ENCODE data around the gene TIMM9.
A peak's percentile ranks its signal among the peaks of the same experiment; 100 is the strongest.
"Not testable (repeated sequence)": the region's sequence is repeated elsewhere in the genome, so short reads cannot be mapped to it uniquely, and the experiment has no call there.

Gene TIMM9

GRCh38 chr14:58427281-58428117 lies at the start of gene TIMM9, which contains the start of gene KIAA0586:
Gene TIMM9 (minus strand): TSS chr14:58427531. CDS start chr14:58411945, 15,586 bp downstream.
Gene KIAA0586 (plus strand): TSS chr14:58427719. CDS start chr14:58428265, 546 bp downstream.
- DNase-seq: peak; percentile 96

- DNase-seq: no peak
These were observed 49.0 kb upstream of the TIMM9 start for GRCh38 chr14:58476320-58476719.

- DNase-seq: no peak
These were observed 42.0 kb upstream of the TIMM9 start for GRCh38 chr14:58469309-58469708.

- DNase-seq: no peak
These were observed 40.2 kb upstream of the TIMM9 start for GRCh38 chr14:58467575-58467974.

- DNase-seq: no peak
These were observed 39.1 kb upstream of the TIMM9 start for GRCh38 chr14:58466459-58466858.

GRCh38 chr14:58465421-58465820 lies 38.1 kb upstream of the TIMM9 start:
- no peak for DNase-seq

GRCh38 chr14:58464652-58465051 lies 37.3 kb upstream of the TIMM9 start:
- DNase-seq: no peak

GRCh38 chr14:58463147-58463546 lies 35.8 kb upstream of the TIMM9 start:
- no peak for DNase-seq

- no peak for DNase-seq
These were observed 33.4 kb upstream of the TIMM9 start for GRCh38 chr14:58460772-58461171.

GRCh38 chr14:58455593-58456265 lies 28.4 kb upstream of the TIMM9 start:
- DNase-seq: no peak

GRCh38 chr14:58444627-58445026 lies 17.3 kb upstream of the TIMM9 start:
- no peak for DNase-seq

- no peak for DNase-seq
These were observed 12.1 kb upstream of the TIMM9 start for GRCh38 chr14:58439476-58439875.

- DNase-seq: peak; percentile 16
These were observed 2.8 kb upstream of the TIMM9 start for GRCh38 chr14:58430156-58430555.

GRCh38 chr14:58428118-58428683 lies 870 bp upstream of the TIMM9 start:
- peak; percentile 64 for DNase-seq

GRCh38 chr14:58426670-58427280 lies 556 bp downstream of the TIMM9 start:
- DNase-seq: peak; percentile 85

GRCh38 chr14:58416934-58417333 lies 10.4 kb downstream of the TIMM9 start:
- not testable (repeated sequence) for DNase-seq

GRCh38 chr14:58415636-58416547 lies 11.4 kb downstream of the TIMM9 start:
- DNase-seq: no peak

GRCh38 chr14:58414845-58415244 lies 12.5 kb downstream of the TIMM9 start:
- DNase-seq: peak; percentile 5

GRCh38 chr14:58408681-58409215 lies 18.6 kb downstream of the TIMM9 start:
- DNase-seq: no peak

GRCh38 chr14:58401587-58401986 lies 25.7 kb downstream of the TIMM9 start:
- no peak for DNase-seq

GRCh38 chr14:58398895-58399294 lies 28.4 kb downstream of the TIMM9 start:
- no peak for DNase-seq

- no peak for DNase-seq
These were observed 28.8 kb downstream of the TIMM9 start for GRCh38 chr14:58398495-58398894.

Data from OCI-M1 (cell line).